HEK293T (cell line): ENCODE results near the gene PTCD3.

ENCODE experiments used
- CTBP1 ChIP-seq: fragments of 450-650 bp; IDR thresholded peaks from 2 replicates; pipeline ENCODE4 v1.6.1; 2016; ENCODE audit warnings: borderline replicate concordance
- FOXK2 ChIP-seq: fragments of 450-650 bp; IDR thresholded peaks from 2 replicates; pipeline ENCODE4 v1.6.1; 2016; ENCODE audit warnings: mild to moderate bottlenecking
- PKNOX1 ChIP-seq: fragments of 450-650 bp; IDR thresholded peaks from 2 replicates; pipeline ENCODE4 v1.6.1; 2016
- SP1 ChIP-seq: fragments of 450-650 bp; IDR thresholded peaks from 2 replicates; pipeline ENCODE4 v1.6.1; 2017

GRCh38 chr2:86124683-86125082, 18.6 kb downstream of the PTCD3 start:
- TF ChIP-seq PKNOX1 (no peak), SP1 (no peak), CTBP1 (no peak), FOXK2 (no peak)
